Thyroid gland (tissue), 4 donors: ENCODE results near the gene KCNMB2.

Experiments
- POLR2A ChIP-seq, 2 donors: fragments of 450-650 bp; IDR thresholded peaks; one replicate each; pipeline ENCODE4 v1.6.1; 2017; ENCODE audit warnings: antibody characterized with exemption in 2 of 2, mild to moderate bottlenecking in 2 of 2, moderate library complexity in 1 of 2
- TF ChIP-seq, protein P1 (sequence below), 6 experiments: fragments of 200-600 bp in 3 of 6; fragments of 450-650 bp in 3 of 6; sonication (generic) in 3 of 6; IDR thresholded peaks; one replicate each; pipeline ENCODE4 v1.5.1; 2016 to 2019; ENCODE audit warnings: antibody characterized with exemption in 6 of 6, mild to moderate bottlenecking in 2 of 6, inconsistent platforms in 1 of 6, moderate library complexity in 1 of 6

DNA sequence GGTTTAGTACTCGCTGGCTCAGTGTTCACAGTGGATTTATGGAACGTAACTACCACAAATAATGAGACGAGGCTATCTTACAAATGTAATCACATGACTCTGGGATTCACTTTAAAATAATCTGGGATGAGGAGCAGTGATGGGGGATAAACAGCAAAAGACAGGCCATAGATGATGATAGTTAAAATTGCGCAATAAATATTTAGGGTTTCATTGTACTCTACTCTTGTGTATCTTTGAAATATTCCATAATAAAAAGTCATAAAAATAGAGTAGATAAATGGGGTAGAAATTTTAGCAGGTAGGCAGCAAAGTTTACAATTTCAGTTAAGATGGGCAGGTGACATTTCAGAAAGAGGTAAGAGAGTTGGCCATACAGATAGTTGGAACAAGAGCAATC is 196.6 kb downstream of the KCNMB2 start:
- TF ChIP-seq, protein P1, sequence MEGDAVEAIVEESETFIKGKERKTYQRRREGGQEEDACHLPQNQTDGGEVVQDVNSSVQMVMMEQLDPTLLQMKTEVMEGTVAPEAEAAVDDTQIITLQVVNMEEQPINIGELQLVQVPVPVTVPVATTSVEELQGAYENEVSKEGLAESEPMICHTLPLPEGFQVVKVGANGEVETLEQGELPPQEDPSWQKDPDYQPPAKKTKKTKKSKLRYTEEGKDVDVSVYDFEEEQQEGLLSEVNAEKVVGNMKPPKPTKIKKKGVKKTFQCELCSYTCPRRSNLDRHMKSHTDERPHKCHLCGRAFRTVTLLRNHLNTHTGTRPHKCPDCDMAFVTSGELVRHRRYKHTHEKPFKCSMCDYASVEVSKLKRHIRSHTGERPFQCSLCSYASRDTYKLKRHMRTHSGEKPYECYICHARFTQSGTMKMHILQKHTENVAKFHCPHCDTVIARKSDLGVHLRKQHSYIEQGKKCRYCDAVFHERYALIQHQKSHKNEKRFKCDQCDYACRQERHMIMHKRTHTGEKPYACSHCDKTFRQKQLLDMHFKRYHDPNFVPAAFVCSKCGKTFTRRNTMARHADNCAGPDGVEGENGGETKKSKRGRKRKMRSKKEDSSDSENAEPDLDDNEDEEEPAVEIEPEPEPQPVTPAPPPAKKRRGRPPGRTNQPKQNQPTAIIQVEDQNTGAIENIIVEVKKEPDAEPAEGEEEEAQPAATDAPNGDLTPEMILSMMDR (IDR thresholded peaks at IDR 0.05) = no peak
- TF ChIP-seq POLR2A (IDR thresholded peaks at IDR 0.05) = no peak
